ENCODE data around the gene TMEM164.

Gene TMEM164

DNA sequence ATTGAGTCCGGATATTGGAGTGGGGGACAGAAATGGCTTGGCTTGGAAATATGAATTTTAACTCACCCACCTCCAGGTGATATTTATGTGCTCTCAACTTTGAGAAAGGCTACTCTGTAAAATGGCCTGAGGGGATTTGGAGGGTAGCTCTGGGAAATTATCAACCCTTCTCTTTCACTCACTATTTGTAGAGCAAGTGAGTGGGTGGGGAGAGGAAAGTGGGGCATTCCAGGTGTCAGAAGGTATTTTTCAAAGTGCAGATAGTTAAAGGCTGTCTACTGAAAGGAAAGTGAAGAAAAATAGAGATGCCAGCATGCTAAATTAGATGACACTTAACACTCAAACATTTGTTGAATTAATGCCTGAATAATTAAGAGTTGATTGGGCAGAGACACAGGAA, 44.1 kb downstream of the TMEM164 start:
- Histone ChIP-seq H3K36me3 (no peaks in the 10 kb centered on the region), H3K9me3 (no peaks in the 10 kb centered on the region), H3K27me3 (peaks cover 99% of the 10 kb centered on the region), H3K27ac (no peak overlapping the region), H3K4me3 (no peak overlapping the region), H3K4me2 (no peak overlapping the region), H4K20me1 (peaks cover 30% of the 10 kb centered on the region; the same call in 1 of the 2 replicates), H3K9ac (no peak overlapping the region), H3K4me1 (peaks cover 17% of the 10 kb centered on the region; the same call in 1 of the 2 replicates)
- no peak for TF ChIP-seq Cebpa-rat (IDR thresholded peaks at IDR 0.05)

DNA sequence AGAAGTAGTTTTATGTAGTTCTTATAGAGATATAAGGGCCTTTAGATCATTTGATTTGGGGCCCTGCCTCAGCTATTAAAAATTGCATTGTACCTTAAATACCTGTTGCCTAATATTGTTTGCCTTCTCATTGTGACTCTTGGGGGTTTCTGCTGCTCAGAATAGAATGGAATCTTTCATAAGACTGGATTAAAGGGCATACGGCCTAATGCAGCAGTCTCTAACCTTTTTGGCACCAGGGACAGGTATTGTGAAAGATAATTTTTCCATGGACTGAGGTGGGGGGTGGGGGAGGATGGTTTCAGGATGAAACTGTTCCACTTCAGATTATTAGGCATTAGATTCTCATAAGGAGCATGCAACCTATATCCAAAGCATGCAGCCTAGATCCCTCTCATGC, 46.2 kb downstream of the TMEM164 start:
- no peak overlapping the region for H3K4me3 ChIP-seq
- H3K27ac ChIP-seq = no peak overlapping the region
- peaks cover 30% of the 10 kb centered on the region; the same call in 1 of the 2 replicates for H4K20me1 ChIP-seq
- no peak overlapping the region for H3K9ac ChIP-seq
- no peak overlapping the region for H3K4me2 ChIP-seq
- peaks cover 99% of the 10 kb centered on the region for H3K27me3 ChIP-seq
- no peaks in the 10 kb centered on the region for H3K9me3 ChIP-seq
- TF ChIP-seq Cebpa-rat (IDR thresholded peaks at IDR 0.05) = no peak
- no peaks in the 10 kb centered on the region for H3K36me3 ChIP-seq
- peaks cover under 1% of the 10 kb centered on the region; the same call in 1 of the 2 replicates for H3K4me1 ChIP-seq

DNA sequence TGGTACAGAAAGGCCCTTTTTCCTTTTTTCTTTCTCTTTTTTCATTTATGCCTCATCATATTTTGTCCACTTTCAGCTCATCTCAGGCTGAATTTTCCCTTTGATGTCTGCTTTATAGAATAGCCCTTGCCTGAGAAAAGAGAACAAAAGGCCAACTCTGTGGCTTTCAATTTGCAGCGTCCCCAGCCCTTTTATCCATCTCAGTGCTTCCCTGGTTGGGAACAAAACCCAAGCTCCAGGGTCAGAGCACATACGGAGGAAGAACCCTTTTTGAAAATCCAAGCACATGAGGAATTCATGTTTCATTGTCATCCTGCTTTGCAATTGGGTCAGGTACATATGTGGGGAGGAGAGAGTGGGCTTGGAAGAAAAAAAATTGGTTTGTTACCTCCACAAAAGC, 47.5 kb downstream of the TMEM164 start:
- Histone ChIP-seq H4K20me1 (peaks cover 27% of the 10 kb centered on the region; the same call in 1 of the 2 replicates), H3K27me3 (peaks cover 99% of the 10 kb centered on the region), H3K4me1 (no peaks in the 10 kb centered on the region), H3K36me3 (0 out of 2 replicates have a peak, but pooled peaks cover 4% of the 10 kb centered on the region), H3K9ac (no peak overlapping the region), H3K4me3 (no peak overlapping the region), H3K4me2 (no peak overlapping the region), H3K27ac (no peak overlapping the region), H3K9me3 (no peaks in the 10 kb centered on the region)
- TF ChIP-seq Cebpa-rat (IDR thresholded peaks at IDR 0.05) = no peak

DNA sequence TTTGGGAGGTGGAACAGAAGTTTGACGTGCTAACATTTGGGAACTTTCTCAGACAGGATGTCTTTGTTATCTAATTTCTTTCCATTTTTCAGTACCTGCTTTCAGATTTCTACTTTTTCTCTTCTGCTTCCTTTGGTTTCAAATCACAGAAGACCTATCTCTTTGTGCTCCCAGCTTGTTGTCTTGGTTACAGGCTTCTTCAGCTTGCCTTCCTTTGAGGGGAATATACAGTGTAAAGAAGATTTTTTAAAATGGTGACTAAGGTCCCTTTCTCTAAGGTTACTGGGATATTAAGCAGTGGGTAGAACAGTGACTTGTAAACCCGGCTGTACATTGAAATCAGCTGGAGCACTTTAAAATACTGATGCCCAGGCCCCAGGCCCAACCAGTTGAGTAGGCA, 48.0 kb downstream of the TMEM164 start:
- Histone ChIP-seq H3K9me3 (no peaks in the 10 kb centered on the region), H3K4me2 (no peak overlapping the region)

DNA sequence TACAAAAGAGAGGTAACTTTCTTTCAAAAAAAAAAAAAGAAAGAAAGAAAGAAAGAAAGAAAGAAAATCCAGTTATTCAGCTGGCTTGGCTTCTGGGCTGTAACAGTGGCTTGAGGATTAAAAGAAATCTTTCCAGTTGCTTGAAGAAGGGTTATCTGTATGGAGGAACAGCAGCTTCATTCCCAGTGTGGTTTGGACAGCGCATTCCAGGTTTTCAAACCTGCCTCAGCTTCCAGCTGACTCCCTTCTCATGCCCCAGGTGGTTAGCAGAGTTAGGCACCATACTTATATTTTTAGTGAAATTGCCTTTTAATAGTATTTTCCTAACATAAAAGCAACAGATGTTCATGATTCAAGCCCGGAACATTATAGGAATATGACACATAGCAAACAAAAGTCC, 48.6 kb downstream of the TMEM164 start:
- H3K4me3 ChIP-seq = no peak overlapping the region
- H3K9ac ChIP-seq = no peak overlapping the region
- 0 out of 2 replicates have a peak, but pooled peaks cover 4% of the 10 kb centered on the region for H3K36me3 ChIP-seq
- H4K20me1 ChIP-seq = 0 out of 2 replicates have a peak, but pooled peaks cover 24% of the 10 kb centered on the region
- H3K27me3 ChIP-seq = peaks cover 99% of the 10 kb centered on the region
- no peaks in the 10 kb centered on the region for H3K9me3 ChIP-seq
- H3K27ac ChIP-seq = no peak overlapping the region
- no peaks in the 10 kb centered on the region for H3K4me1 ChIP-seq
- TF ChIP-seq Cebpa-rat (IDR thresholded peaks at IDR 0.05) = no peak
- no peak overlapping the region for H3K4me2 ChIP-seq

More for the DNA sequence above, 48.0 kb downstream of the TMEM164 start:
- Histone ChIP-seq H3K4me3 (no peak overlapping the region), H3K4me1 (no peaks in the 10 kb centered on the region), H3K36me3 (0 out of 2 replicates have a peak, but pooled peaks cover 4% of the 10 kb centered on the region), H3K27me3 (peaks cover 99% of the 10 kb centered on the region), H3K27ac (no peak overlapping the region), H3K9ac (no peak overlapping the region), H4K20me1 (0 out of 2 replicates have a peak, but pooled peaks cover 24% of the 10 kb centered on the region)
- TF ChIP-seq Cebpa-rat (IDR thresholded peaks at IDR 0.05) = no peak

DNA sequence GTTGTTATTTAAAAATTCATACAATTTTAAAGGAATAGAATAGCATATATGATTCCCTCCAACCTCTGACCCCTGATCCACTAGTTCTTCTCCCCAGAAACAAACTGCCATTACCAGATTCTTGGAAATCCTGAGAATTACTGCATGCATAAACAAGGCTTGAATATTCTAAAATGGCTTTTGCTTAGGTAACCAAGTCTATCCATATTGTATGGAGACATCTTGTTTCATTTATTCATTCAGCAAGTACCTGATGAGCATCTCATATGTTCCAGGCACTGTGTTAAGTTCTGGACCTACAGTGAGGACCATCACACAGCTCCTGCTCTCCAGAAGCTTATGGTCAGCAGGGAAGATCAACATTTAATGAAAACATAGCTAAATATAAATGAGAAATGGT, 49.4 kb downstream of the TMEM164 start:
- H3K4me1 ChIP-seq = no peaks in the 10 kb centered on the region
- 0 out of 2 replicates have a peak, but pooled peaks cover 24% of the 10 kb centered on the region for H4K20me1 ChIP-seq
- TF ChIP-seq Cebpa-rat (IDR thresholded peaks at IDR 0.05) = no peak
- no peak overlapping the region for H3K9ac ChIP-seq
- no peak overlapping the region for H3K27ac ChIP-seq
- no peak overlapping the region for H3K4me3 ChIP-seq
- no peaks in the 10 kb centered on the region for H3K9me3 ChIP-seq
- peaks cover 97% of the 10 kb centered on the region for H3K27me3 ChIP-seq
- 0 out of 2 replicates have a peak, but pooled peaks cover 4% of the 10 kb centered on the region for H3K36me3 ChIP-seq
- H3K4me2 ChIP-seq = no peak overlapping the region

DNA sequence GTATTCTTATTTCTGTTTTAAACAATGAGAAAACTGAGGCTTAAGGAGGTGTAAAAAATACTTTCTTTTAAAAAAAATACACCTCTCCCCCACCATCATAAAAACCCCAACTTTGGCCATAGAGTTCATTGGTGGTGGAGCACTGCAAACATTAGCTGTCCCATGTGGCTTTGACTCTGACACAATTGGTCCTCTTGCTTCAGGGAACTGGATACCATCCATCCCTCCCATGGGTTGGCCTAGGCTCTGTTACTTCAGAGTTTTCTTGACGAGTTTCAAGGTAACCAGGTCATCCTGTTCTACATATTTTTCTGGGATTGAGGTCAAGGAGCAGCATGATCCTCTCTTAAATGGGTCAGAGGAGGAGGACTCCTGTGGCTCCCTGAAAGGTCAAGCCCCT, 50.5 kb downstream of the TMEM164 start:
- Histone ChIP-seq H3K9me3 (no peaks in the 10 kb centered on the region), H3K4me2 (no peak overlapping the region), H3K27me3 (peaks cover 93% of the 10 kb centered on the region)

DNA sequence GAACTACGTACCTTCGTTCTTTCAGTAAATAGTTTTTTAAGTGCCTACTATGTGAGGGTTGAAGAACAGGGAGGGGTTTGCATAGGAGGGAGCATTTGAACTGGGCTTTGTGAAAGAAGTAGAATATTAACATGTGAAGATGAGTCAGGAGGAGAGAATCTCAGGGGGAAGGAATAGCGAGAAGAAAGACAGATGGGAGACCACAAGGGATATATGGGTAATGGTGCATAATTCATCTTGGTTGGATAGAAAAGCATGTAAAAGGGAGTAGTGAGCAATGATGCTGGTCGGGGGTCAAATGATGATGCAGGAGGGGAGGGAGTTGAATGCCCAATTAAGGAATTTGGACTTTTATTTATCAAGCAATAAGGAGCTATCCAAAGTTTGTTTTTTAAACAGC, 52.7 kb downstream of the TMEM164 start:
- no peak overlapping the region for H3K27ac ChIP-seq
- H3K4me2 ChIP-seq = no peak overlapping the region
- H3K9me3 ChIP-seq = no peaks in the 10 kb centered on the region; the same call in 1 of the 2 replicates
- no peak overlapping the region for H3K9ac ChIP-seq
- no peak for TF ChIP-seq Cebpa-rat (IDR thresholded peaks at IDR 0.05)
- H4K20me1 ChIP-seq = no peaks in the 10 kb centered on the region
- 0 out of 2 replicates have a peak, but pooled peaks cover 4% of the 10 kb centered on the region for H3K36me3 ChIP-seq
- no peak overlapping the region for H3K4me3 ChIP-seq
- H3K27me3 ChIP-seq = peaks cover 93% of the 10 kb centered on the region
- H3K4me1 ChIP-seq = no peaks in the 10 kb centered on the region

More for the DNA sequence above, 50.5 kb downstream of the TMEM164 start:
- Histone ChIP-seq H3K27ac (no peak overlapping the region), H4K20me1 (0 out of 2 replicates have a peak, but pooled peaks cover 15% of the 10 kb centered on the region), H3K36me3 (0 out of 2 replicates have a peak, but pooled peaks cover 4% of the 10 kb centered on the region), H3K4me1 (no peaks in the 10 kb centered on the region), H3K9ac (no peak overlapping the region), H3K4me3 (no peak overlapping the region)
- TF ChIP-seq Cebpa-rat (IDR thresholded peaks at IDR 0.05) = no peak

DNA sequence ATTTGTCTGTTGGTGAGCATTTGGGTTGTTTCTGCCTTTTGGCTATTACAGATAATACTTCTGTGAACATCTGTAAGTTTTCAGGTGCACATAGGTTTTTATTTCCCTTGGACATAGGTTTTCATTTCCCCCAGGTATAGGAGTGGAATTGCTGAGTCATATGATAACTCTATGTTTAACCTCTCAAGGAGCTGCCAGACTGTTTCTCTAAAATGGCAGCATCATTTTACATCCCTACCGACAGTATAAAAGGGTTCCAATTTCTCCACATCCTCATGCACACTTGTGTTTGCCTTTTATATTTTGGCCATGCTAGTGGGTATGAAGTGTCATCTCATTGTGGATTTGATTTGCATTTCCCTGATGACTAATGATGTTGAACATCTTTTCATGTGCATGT, 53.5 kb downstream of the TMEM164 start:
- H4K20me1 ChIP-seq = no peaks in the 10 kb centered on the region
- H3K36me3 ChIP-seq = 0 out of 2 replicates have a peak, but pooled peaks cover 4% of the 10 kb centered on the region
- no peak overlapping the region for H3K9ac ChIP-seq
- no peaks in the 10 kb centered on the region; the same call in 1 of the 2 replicates for H3K9me3 ChIP-seq
- H3K4me1 ChIP-seq = no peaks in the 10 kb centered on the region
- H3K4me2 ChIP-seq = no peak overlapping the region
- TF ChIP-seq Cebpa-rat (IDR thresholded peaks at IDR 0.05) = no peak
- H3K27me3 ChIP-seq = peaks cover 93% of the 10 kb centered on the region
- H3K27ac ChIP-seq = no peak overlapping the region
- H3K4me3 ChIP-seq = no peak overlapping the region

DNA sequence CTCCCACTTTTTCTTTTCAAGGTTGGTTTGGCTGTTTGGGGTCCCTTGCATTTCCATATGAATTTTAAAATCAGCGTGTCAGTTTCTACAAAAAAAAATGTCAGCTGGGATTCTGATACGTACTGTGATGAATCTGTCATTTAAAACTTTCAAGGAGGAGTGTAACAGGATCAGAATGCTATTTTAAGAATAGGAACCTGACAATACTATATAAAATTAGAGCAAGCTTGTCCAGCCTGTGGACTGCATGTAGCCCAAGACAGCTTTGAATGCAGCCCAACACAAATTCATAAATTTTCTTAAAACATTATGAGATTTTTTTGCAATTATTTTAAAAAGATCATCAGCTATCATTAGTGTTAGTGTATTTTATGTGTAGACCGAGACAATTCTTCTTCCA, 56.5 kb downstream of the TMEM164 start:
- H3K9me3 ChIP-seq = no peaks in the 10 kb centered on the region; the same call in 1 of the 2 replicates
- H3K4me3 ChIP-seq = no peak overlapping the region
- no peak overlapping the region for H3K4me2 ChIP-seq
- no peak for TF ChIP-seq Cebpa-rat (IDR thresholded peaks at IDR 0.05)
- H3K36me3 ChIP-seq = 0 out of 2 replicates have a peak, but pooled peaks cover 1% of the 10 kb centered on the region
- peaks cover 10% of the 10 kb centered on the region; the same call in 1 of the 2 replicates for H4K20me1 ChIP-seq
- H3K4me1 ChIP-seq = no peaks in the 10 kb centered on the region
- H3K27ac ChIP-seq = no peak overlapping the region
- H3K9ac ChIP-seq = no peak overlapping the region
- H3K27me3 ChIP-seq = peaks cover 85% of the 10 kb centered on the region

Data from BLaER1 (cell line).